ENCODE measurements around the gene EEF1A1. TPM values are rescaled to one million over a fixed set of nuclear protein-coding genes. Genes with fewer than 3 reads are reported as not detected.
A peak's percentile ranks its signal among the peaks of the same experiment; 100 is the strongest.

EEF1A1 gene
- 12,894 TPM for polyA plus RNA-seq (2012; ENCODE audit: insufficient read length, low read depth)

DNA sequence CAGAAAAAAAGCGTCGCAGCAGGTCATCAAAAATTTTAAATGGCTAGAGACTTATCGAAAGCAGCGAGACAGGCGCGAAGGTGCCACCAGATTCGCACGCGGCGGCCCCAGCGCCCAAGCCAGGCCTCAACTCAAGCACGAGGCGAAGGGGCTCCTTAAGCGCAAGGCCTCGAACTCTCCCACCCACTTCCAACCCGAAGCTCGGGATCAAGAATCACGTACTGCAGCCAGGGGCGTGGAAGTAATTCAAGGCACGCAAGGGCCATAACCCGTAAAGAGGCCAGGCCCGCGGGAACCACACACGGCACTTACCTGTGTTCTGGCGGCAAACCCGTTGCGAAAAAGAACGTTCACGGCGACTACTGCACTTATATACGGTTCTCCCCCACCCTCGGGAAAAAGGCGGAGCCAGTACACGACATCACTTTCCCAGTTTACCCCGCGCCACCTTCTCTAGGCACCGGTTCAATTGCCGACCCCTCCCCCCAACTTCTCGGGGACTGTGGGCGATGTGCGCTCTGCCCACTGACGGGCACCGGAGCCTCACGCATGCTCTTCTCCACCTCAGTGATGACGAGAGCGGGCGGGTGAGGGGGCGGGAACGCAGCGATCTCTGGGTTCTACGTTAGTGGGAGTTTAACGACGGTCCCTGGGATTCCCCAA, at the start of gene EEF1A1:
EEF1A1 (minus strand) TSS at position 345 of the 663 bp plus-strand sequence. CDS start 1,006 bp downstream, outside the sequence.
- TF ChIP-seq POLR2AphosphoS5 (IDR thresholded peaks at IDR 0.05; ENCODE audit: low read depth, low read length) (peak; percentile 100), SIN3A (IDR thresholded peaks at IDR 0.05; ENCODE audit: borderline replicate concordance, insufficient read depth, low read length) (peak; percentile 90; the same call in 1 of the 2 replicates), FOXP2 (optimal IDR thresholded peaks at IDR 0.05; ENCODE audit: borderline replicate concordance, extremely low read depth, extremely low read length, insufficient read depth) (no peak), TAF1 (IDR thresholded peaks at IDR 0.05; ENCODE audit: borderline replicate concordance, insufficient read depth, low read length) (peak; percentile 100)
- TF ChIP-seq, protein P1, sequence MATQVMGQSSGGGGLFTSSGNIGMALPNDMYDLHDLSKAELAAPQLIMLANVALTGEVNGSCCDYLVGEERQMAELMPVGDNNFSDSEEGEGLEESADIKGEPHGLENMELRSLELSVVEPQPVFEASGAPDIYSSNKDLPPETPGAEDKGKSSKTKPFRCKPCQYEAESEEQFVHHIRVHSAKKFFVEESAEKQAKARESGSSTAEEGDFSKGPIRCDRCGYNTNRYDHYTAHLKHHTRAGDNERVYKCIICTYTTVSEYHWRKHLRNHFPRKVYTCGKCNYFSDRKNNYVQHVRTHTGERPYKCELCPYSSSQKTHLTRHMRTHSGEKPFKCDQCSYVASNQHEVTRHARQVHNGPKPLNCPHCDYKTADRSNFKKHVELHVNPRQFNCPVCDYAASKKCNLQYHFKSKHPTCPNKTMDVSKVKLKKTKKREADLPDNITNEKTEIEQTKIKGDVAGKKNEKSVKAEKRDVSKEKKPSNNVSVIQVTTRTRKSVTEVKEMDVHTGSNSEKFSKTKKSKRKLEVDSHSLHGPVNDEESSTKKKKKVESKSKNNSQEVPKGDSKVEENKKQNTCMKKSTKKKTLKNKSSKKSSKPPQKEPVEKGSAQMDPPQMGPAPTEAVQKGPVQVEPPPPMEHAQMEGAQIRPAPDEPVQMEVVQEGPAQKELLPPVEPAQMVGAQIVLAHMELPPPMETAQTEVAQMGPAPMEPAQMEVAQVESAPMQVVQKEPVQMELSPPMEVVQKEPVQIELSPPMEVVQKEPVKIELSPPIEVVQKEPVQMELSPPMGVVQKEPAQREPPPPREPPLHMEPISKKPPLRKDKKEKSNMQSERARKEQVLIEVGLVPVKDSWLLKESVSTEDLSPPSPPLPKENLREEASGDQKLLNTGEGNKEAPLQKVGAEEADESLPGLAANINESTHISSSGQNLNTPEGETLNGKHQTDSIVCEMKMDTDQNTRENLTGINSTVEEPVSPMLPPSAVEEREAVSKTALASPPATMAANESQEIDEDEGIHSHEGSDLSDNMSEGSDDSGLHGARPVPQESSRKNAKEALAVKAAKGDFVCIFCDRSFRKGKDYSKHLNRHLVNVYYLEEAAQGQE (IDR thresholded peaks at IDR 0.05; ENCODE audit: insufficient read depth in 1 of 2, low read depth in 2 of 2, low read length in 2 of 2): peak; percentile 60 to 79

DNA sequence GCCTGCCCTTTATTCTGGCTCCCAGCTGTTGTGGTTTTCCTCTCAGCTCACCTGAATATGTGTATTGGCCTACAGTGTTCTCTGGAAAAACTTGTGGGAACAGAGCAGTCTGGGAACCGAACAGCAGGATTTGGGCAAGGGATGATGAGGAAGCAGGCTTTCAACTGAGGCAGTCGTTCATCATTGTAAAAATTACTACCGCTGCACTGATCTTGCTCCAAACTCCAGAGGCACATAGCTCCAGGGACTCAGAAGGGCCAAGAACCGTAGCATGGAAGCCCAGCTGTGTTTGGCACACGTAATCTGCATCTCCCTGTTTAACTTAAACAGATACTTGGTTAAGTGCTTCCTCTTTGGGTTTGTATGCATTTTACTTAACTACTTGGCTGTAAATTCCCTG, 48.3 kb upstream of the EEF1A1 start:
- TF ChIP-seq TAF1 (IDR thresholded peaks at IDR 0.05; ENCODE audit: borderline replicate concordance, insufficient read depth, low read length): no peak
- TF ChIP-seq SIN3A (IDR thresholded peaks at IDR 0.05; ENCODE audit: borderline replicate concordance, insufficient read depth, low read length): no peak
- TF ChIP-seq, protein P1 (IDR thresholded peaks at IDR 0.05; ENCODE audit: insufficient read depth in 1 of 2, low read depth in 2 of 2, low read length in 2 of 2): no peak
- no peak for TF ChIP-seq FOXP2 (optimal IDR thresholded peaks at IDR 0.05; ENCODE audit: borderline replicate concordance, extremely low read depth, extremely low read length, insufficient read depth)
- no peak for TF ChIP-seq POLR2AphosphoS5 (IDR thresholded peaks at IDR 0.05; ENCODE audit: low read depth, low read length)

DNA sequence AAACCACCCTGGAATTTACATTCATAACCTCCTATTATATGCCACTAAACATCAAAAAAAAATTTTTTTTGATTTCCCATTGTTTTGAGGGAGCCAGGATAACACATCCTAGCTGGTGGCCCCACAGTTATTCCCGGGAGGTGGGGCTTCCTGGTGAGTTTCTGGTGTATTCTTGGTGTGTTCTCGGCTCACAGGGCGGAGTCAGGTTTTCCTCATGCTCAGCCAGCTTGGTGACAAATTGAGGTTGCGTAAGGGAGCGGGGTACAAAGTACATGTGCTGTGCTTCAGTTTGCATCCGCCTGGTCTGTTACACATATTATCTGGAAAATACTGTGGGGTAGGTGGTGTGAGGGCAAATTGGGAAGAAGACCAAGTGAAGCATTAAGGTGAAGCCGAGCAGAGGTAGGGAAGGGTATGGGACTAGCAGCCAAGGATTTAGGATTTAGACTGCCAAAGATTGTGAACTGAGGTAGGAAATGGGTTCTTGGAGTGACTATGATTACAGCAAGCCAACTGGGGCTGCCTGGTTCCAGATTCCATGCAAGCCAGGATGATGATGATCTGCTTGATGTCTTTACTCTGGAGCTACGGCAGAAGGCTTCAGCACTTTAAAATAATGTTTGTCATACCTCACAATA, 46.2 kb upstream of the EEF1A1 start:
- no peak for TF ChIP-seq FOXP2 (optimal IDR thresholded peaks at IDR 0.05; ENCODE audit: borderline replicate concordance, extremely low read depth, extremely low read length, insufficient read depth)
- TF ChIP-seq, protein P1 (IDR thresholded peaks at IDR 0.05; ENCODE audit: insufficient read depth in 1 of 2, low read depth in 2 of 2, low read length in 2 of 2): no peak
- TF ChIP-seq SIN3A (IDR thresholded peaks at IDR 0.05; ENCODE audit: borderline replicate concordance, insufficient read depth, low read length): no peak
- TF ChIP-seq POLR2AphosphoS5 (IDR thresholded peaks at IDR 0.05; ENCODE audit: low read depth, low read length): no peak
- TF ChIP-seq TAF1 (IDR thresholded peaks at IDR 0.05; ENCODE audit: borderline replicate concordance, insufficient read depth, low read length): no peak

DNA sequence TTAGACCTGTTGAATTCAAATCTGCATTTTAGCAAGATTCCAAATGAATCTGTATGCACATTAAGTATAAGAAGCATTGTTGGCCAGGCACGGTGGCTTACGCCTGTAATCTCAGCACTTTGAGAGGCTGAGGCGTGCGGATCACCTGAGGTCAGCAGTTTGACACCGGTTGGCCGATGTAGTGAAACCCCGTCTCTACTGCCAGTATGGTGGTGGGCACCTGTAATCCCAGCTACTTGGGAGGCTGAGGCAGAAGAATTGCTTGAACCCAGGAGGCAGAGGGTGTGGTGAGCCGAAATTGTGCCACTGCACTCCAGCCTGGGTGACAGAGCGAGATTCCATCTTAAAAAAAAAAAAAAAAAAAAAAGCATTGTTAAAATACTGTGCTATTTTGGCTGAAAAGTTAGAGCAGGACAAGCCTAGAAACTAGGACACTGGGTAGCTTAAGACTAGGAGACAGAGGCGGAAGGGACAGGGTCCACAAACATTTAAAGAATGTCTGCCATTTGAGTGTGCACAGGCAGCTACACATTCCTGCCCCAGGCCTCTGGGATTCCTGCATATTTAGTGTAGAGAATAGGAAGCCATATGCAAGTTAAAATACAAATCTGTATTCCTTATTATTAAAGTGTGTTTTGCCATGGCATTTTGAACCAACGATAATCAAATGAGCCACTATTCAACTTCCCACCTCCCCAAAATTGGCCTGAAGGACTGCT, 45.1 kb upstream of the EEF1A1 start:
- no peak for TF ChIP-seq SIN3A (IDR thresholded peaks at IDR 0.05; ENCODE audit: borderline replicate concordance, insufficient read depth, low read length)
- TF ChIP-seq, protein P1 (IDR thresholded peaks at IDR 0.05; ENCODE audit: insufficient read depth in 1 of 2, low read depth in 2 of 2, low read length in 2 of 2): no peak
- no peak for TF ChIP-seq POLR2AphosphoS5 (IDR thresholded peaks at IDR 0.05; ENCODE audit: low read depth, low read length)
- TF ChIP-seq TAF1 (IDR thresholded peaks at IDR 0.05; ENCODE audit: borderline replicate concordance, insufficient read depth, low read length): no peak
- TF ChIP-seq FOXP2 (optimal IDR thresholded peaks at IDR 0.05; ENCODE audit: borderline replicate concordance, extremely low read depth, extremely low read length, insufficient read depth): no peak

Measured in PFSK-1 (cell line).